Activated B cell treated with CpG ODN at 0.5 μM for 24 hours (primary cell): ENCODE data around the gene ELOVL6. TPM values are rescaled to one million over a fixed set of nuclear protein-coding genes. Genes with fewer than 3 reads are reported as not detected.
A peak's percentile ranks its signal among the peaks of the same experiment; 100 is the strongest.

Experiments
- ATAC-seq: fragments of 200-7000 bp; cut with Tn5 transposase; one replicate; pipeline ENCODE4 v1.10.0; 2021; ENCODE audit warnings: low read depth, mild to moderate bottlenecking, moderate library complexity
- CTCF ChIA-PET: fragments of 350-600 bp; sonication (Branson Sonifier 250); formaldehyde crosslinking; loops from one replicate; lab custom pipeline; 2021; ENCODE audit warnings: antibody characterized with exemption; lab: Charles Lee
- POLR2A ChIA-PET: fragments of 350-600 bp; sonication (Branson Sonifier 250); formaldehyde crosslinking; loops from one replicate; lab custom pipeline; 2021; ENCODE audit warnings: antibody characterized with exemption; lab: Charles Lee
- DNase-seq: peaks from one replicate; pipeline ENCODE4 v3.0.0; 2022
- H3K27ac Mint-ChIP-seq: one replicate; pipeline ENCODE4 v1.8.0; 2020; ENCODE audit warnings: mixed read lengths
- H3K27me3 Mint-ChIP-seq: one replicate; pipeline ENCODE4 v1.8.0; 2021; ENCODE audit warnings: mixed read lengths
- H3K36me3 Mint-ChIP-seq: one replicate; pipeline ENCODE4 v1.8.0; 2021; ENCODE audit warnings: low read depth, mixed read lengths
- H3K4me1 Mint-ChIP-seq: one replicate; pipeline ENCODE4 v1.8.0; 2021; ENCODE audit warnings: mixed read lengths
- H3K4me3 Mint-ChIP-seq: one replicate; pipeline ENCODE4 v1.8.0; 2020; ENCODE audit warnings: mild to moderate bottlenecking, mixed read lengths
- H3K9me3 Mint-ChIP-seq: one replicate; pipeline ENCODE4 v1.8.0; 2020; ENCODE audit warnings: mixed read lengths
- intact Hi-C: fragments of 100-400 bp; cut with micrococcal nuclease; formaldehyde crosslinking; loops from one replicate; pipeline ENCODE4 v1.15.1; 2024
- total RNA-seq: library from RNA; stranded (reverse); gene quantifications from 2 replicates; pipeline ENCODE4 v1.2.3, GENCODE V29; 2022
- TF ChIP-seq, protein P1 (sequence below): fragments of 200-600 bp; IDR thresholded peaks from one replicate; pipeline ENCODE4 v1.8.0; 2022; ENCODE audit warnings: antibody characterized with exemption, mild to moderate bottlenecking

ELOVL6 gene
- total RNA-seq, 1 donor from 2014 or later: 2.1 TPM

DNA sequence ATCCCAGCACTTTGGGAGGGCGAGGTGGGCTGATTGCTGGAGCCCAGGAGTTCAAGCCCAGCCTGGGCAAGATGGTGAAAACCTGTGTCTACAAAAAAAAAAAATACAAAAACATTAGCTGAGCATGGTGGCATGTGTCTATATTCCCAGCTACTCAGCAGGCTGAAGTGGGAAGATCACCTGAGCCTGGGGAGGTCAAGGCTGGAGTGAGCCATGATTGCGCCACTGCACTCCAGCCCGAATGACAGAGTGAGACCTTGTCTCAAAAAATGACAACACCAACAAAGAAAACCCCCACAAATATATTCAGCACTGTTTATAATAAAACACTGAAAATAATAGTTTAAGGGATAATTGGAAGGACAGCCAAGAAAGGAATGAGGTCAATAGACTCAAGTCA lies 3.6 kb upstream of the ELOVL6 start:
- H3K9me3 Mint-ChIP-seq: no peaks in the 10 kb centered on the region
- POLR2A ChIA-PET: no interaction called here
- H3K4me1 Mint-ChIP-seq: peaks cover 10% of the 10 kb centered on the region
- H3K27me3 Mint-ChIP-seq: no peaks in the 10 kb centered on the region
- peaks cover 8% of the 10 kb centered on the region for H3K36me3 Mint-ChIP-seq
- intact Hi-C loops: no loop called here
- ATAC-seq (no peak), DNase-seq (no peak)
- CTCF ChIA-PET: no interaction called here
- H3K4me3 Mint-ChIP-seq: no peak overlapping the region
- H3K27ac Mint-ChIP-seq: no peak overlapping the region
- TF ChIP-seq, protein P1, sequence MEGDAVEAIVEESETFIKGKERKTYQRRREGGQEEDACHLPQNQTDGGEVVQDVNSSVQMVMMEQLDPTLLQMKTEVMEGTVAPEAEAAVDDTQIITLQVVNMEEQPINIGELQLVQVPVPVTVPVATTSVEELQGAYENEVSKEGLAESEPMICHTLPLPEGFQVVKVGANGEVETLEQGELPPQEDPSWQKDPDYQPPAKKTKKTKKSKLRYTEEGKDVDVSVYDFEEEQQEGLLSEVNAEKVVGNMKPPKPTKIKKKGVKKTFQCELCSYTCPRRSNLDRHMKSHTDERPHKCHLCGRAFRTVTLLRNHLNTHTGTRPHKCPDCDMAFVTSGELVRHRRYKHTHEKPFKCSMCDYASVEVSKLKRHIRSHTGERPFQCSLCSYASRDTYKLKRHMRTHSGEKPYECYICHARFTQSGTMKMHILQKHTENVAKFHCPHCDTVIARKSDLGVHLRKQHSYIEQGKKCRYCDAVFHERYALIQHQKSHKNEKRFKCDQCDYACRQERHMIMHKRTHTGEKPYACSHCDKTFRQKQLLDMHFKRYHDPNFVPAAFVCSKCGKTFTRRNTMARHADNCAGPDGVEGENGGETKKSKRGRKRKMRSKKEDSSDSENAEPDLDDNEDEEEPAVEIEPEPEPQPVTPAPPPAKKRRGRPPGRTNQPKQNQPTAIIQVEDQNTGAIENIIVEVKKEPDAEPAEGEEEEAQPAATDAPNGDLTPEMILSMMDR: no peak

DNA sequence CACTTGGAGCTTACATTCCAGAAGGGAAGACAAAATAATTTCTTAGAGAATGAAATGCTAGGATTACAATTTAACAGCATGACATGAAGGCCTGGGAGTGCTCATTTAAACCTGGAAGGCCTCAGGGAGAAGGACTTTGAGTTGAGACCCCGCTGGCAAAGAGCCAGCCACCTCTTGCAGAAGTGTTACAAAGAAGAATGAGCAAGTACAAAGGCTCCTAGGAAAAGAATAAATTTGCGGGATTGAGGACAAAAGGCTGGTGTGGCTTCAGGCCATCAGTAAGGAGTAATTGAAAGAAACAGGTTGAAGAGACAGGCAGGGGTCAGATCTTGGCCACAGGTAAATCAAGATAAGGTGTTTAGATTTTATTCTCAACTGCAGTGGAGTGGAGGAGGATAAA lies 3.1 kb upstream of the ELOVL6 start:
- peaks cover 8% of the 10 kb centered on the region for H3K36me3 Mint-ChIP-seq
- H3K27ac Mint-ChIP-seq: no peak overlapping the region
- TF ChIP-seq, protein P1: no peak
- no peak overlapping the region for H3K4me3 Mint-ChIP-seq
- no peaks in the 10 kb centered on the region for H3K27me3 Mint-ChIP-seq
- ATAC-seq (no peak), DNase-seq (no peak)
- intact Hi-C loops: no loop called here
- ChIA-PET CTCF (no interaction called here), POLR2A (no interaction called here)
- H3K4me1 Mint-ChIP-seq: peaks cover 10% of the 10 kb centered on the region
- H3K9me3 Mint-ChIP-seq: no peaks in the 10 kb centered on the region

DNA sequence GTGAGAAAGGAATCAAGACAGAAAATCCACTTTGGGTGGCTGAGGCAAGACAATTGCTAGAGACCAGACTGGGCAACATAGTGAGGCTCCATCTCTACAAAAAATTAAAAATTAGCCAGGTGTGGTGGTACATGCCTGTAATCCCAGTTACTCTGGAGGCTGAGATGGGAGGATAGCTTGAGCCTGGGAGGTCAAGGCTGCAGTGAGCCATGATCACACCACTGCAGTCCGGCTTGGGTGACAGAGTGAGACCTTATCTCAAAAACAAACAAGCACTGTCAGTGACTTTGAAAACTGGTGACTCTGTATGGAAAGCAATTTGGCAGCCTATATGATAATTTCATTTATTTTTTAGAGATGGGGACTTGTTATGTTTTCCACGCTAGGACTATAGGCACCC lies 2.3 kb upstream of the ELOVL6 start:
- Mint-ChIP-seq H3K9me3 (no peaks in the 10 kb centered on the region), H3K27me3 (no peaks in the 10 kb centered on the region), H3K4me3 (no peak overlapping the region), H3K36me3 (peaks cover 12% of the 10 kb centered on the region), H3K4me1 (peaks cover 14% of the 10 kb centered on the region), H3K27ac (no peak overlapping the region)
- CTCF ChIA-PET: no interaction called here
- intact Hi-C loops: no loop called here
- DNase-seq: no peak
- ATAC-seq: no peak
- POLR2A ChIA-PET: no interaction called here
- TF ChIP-seq, protein P1: no peak

DNA sequence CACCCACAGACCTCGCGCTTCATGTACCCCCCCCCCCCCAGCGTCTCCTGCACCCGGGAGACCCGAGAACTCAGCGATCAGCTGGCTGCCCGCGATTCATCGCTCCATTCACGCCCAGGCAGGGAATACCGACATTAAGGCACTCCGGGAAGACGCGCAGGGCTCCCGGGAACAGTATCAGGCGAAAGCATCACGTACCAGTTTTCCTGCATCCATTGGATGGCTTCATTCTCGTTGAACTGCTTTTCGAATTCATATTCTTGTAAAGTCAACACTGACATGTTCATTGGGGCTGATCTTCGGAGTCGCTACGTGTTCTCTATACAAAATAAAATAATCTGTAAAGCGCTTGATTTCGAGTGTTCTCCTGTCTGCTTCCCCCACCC lies 373 bp downstream of the ELOVL6 start:
- TF ChIP-seq, protein P1: no peak
- peak overlapping the region; percentile 70 for H3K27ac Mint-ChIP-seq
- peaks cover 26% of the 10 kb centered on the region for H3K4me1 Mint-ChIP-seq
- POLR2A ChIA-PET: interaction anchor here (0.6 kb wide), 2 partner anchors 43 to 187 kb away, joined by 4 to 8 read pairs; no protein-coding TSS in a partner anchor
- CTCF ChIA-PET: no interaction called here
- no peaks in the 10 kb centered on the region for H3K9me3 Mint-ChIP-seq
- peaks cover 13% of the 10 kb centered on the region for H3K36me3 Mint-ChIP-seq
- intact Hi-C loops: loop anchor here (1.0 to 10.0 kb wide), 7 partner anchors 8 to 1949 kb away; partner anchors contain the start of genes FAM241A, GAR1, MCUB and PLA2G12A
- ATAC-seq (no peak), DNase-seq (no peak)
- no peaks in the 10 kb centered on the region for H3K27me3 Mint-ChIP-seq
- peak overlapping the region; percentile 93 for H3K4me3 Mint-ChIP-seq

DNA sequence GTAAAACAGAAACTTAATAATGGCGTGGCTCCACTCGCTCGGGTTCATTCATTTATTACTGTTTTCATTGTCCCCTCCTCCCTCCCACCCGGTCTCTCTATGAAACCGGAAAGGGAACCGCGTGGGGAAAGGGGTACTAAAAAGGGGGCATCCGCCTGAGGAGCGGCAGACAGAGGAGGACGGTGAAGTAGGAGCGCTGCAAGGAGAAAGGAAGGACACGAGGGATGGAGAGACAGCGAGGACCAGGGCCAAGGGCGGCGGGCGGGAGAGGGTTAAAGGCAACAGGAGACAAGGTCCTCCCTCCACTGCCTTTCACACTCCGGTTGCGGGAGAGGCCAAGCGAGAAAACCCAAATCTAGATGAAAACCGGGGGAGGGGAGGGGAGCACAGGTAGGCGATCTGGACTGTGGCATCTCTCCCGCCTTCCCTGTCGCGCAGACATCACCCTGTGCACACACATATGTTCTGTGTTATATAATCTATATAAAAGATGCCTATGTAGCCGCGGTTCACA lies 829 bp downstream of the ELOVL6 start:
- ChIA-PET CTCF (no interaction called here), POLR2A (interaction anchor here (0.6 kb wide), 1 partner anchor 187 kb away, joined by 4 read pairs; no protein-coding TSS in a partner anchor)
- TF ChIP-seq, protein P1: no peak
- H3K27me3 Mint-ChIP-seq: no peaks in the 10 kb centered on the region
- peak overlapping the region; percentile 93 for H3K4me3 Mint-ChIP-seq
- peak overlapping the region; percentile 70 for H3K27ac Mint-ChIP-seq
- ATAC-seq: peak; percentile 11
- H3K36me3 Mint-ChIP-seq: peaks cover 13% of the 10 kb centered on the region
- intact Hi-C loops: loop anchor here (1.0 to 10.0 kb wide), 9 partner anchors 9 to 1950 kb away; partner anchors contain the start of genes FAM241A, GAR1, MCUB and PLA2G12A
- no peaks in the 10 kb centered on the region for H3K9me3 Mint-ChIP-seq
- DNase-seq: peak; percentile 20
- peaks cover 26% of the 10 kb centered on the region for H3K4me1 Mint-ChIP-seq
